BJ (cell line): Measurements from ENCODE around the gene COL6A2. TPM values are rescaled to one million over a fixed set of nuclear protein-coding genes. Genes with fewer than 3 reads are reported as not detected.
A peak's percentile ranks its signal among the peaks of the same experiment; 100 is the strongest.
"Not testable (repeated sequence)": the region's sequence is repeated elsewhere in the genome, so short reads cannot be mapped to it uniquely, and the experiment has no call there.

Source experiments
- CTCF ChIA-PET: fragments of 350-600 bp; formaldehyde crosslinking; extraction: SDS; loops from one replicate; lab custom pipeline; 2021; ENCODE audit warnings: antibody characterized with exemption, inconsistent platforms; lab: Yijun Ruan, JAX
- POLR2A ChIA-PET: fragments of 300-600 bp; sonication (Branson Sonifier 250); formaldehyde crosslinking; extraction: SDS; loops from one replicate; lab custom pipeline; 2021; ENCODE audit warnings: antibody characterized with exemption; lab: Charles Lee
- DNase-seq: peaks from one replicate; pipeline ENCODE4 v3.0.0-alpha.2; 2011; ENCODE audit warnings: low read depth
- H3K27me3 ChIP-seq: 2 replicates; pipeline ENCODE4 v1.6.0; 2011; ENCODE audit warnings: low read length; ENCODE audit not compliant: control insufficient read depth, insufficient read depth
- H3K36me3 ChIP-seq: 2 replicates; pipeline ENCODE4 v1.5.1; 2011; ENCODE audit warnings: low read length; ENCODE audit not compliant: control insufficient read depth, insufficient read depth
- H3K4me3 ChIP-seq: 2 replicates; pipeline ENCODE4 v1.5.1; 2011; ENCODE audit warnings: low read depth, mild to moderate bottlenecking, control low read depth, low read length
- CTCF ChIP-seq: IDR thresholded peaks from 2 replicates; pipeline ENCODE4 v1.5.1; 2011; ENCODE audit warnings: low read depth, mild to moderate bottlenecking, control low read depth, inconsistent platforms, low read length, moderate library complexity; ENCODE audit not compliant: insufficient read depth
- polyA plus RNA-seq: library from polyadenylated mRNA; depleted of rRNA; stranded (reverse); fragments of >200 nt; gene quantifications from 2 replicates; pipeline ENCODE4 v1.2.3, GENCODE V29; 2011

COL6A2 gene
- polyA plus RNA-seq, 1 experiment = 665 TPM

- ChIA-PET POLR2A (no interaction called here), CTCF (interaction anchor here (1.0 to 3.5 kb wide), 5 partner anchors 8 to 128 kb away, joined by 3 to 21 read pairs (median 3); no protein-coding TSS in a partner anchor)
- TF ChIP-seq CTCF = no peak
- Histone ChIP-seq H3K36me3 (no peaks in the 10 kb centered on the region), H3K27me3 (no peaks in the 10 kb centered on the region), H3K4me3 (peak overlapping the region; percentile 88)
- DNase-seq = no peak
Measured at GRCh38 chr21:46100020-46100419, 2.1 kb downstream of the COL6A2 start.

GRCh38 chr21:46100426-46100825 is 2.5 kb downstream of the COL6A2 start:
- CTCF ChIA-PET = interaction anchor here (1.0 to 3.5 kb wide), 4 partner anchors 10 to 128 kb away, joined by 3 to 21 read pairs (median 3); no protein-coding TSS in a partner anchor
- no peaks in the 10 kb centered on the region for H3K27me3 ChIP-seq
- H3K36me3 ChIP-seq = no peaks in the 10 kb centered on the region
- TF ChIP-seq CTCF = no peak
- H3K4me3 ChIP-seq = peak overlapping the region; percentile 88
- no peak for DNase-seq
- POLR2A ChIA-PET = no interaction called here

GRCh38 chr21:46100906-46101305 is 3.0 kb downstream of the COL6A2 start:
- Histone ChIP-seq H3K4me3 (peak overlapping the region; percentile 88), H3K27me3 (no peaks in the 10 kb centered on the region), H3K36me3 (no peaks in the 10 kb centered on the region)
- no peak for TF ChIP-seq CTCF
- no peak for DNase-seq
- ChIA-PET POLR2A (no interaction called here), CTCF (interaction anchor here (1.0 to 3.5 kb wide), 3 partner anchors 9 to 128 kb away, joined by 3 to 21 read pairs (median 3); no protein-coding TSS in a partner anchor)

GRCh38 chr21:46104104-46104503 is 6.2 kb downstream of the COL6A2 start:
- no peak for DNase-seq
- ChIA-PET POLR2A (no interaction called here), CTCF (interaction anchor here (0.6 to 0.7 kb wide), 2 partner anchors 14 to 24 kb away, joined by 3 read pairs; no protein-coding TSS in a partner anchor)
- Histone ChIP-seq H3K27me3 (no peaks in the 10 kb centered on the region), H3K4me3 (no peak overlapping the region), H3K36me3 (peaks cover 2% of the 10 kb centered on the region; the same call in 1 of the 2 replicates)
- TF ChIP-seq CTCF = no peak

GRCh38 chr21:46107376-46107775 is 9.5 kb downstream of the COL6A2 start:
- H3K36me3 ChIP-seq = peaks cover 21% of the 10 kb centered on the region
- H3K27me3 ChIP-seq, POLR2A ChIA-PET, H3K4me3 ChIP-seq, DNase-seq: not testable (repeated sequence)
- CTCF ChIA-PET = interaction anchor here (1.2 kb wide), 1 partner anchor 134 kb away, joined by 3 read pairs; no protein-coding TSS in a partner anchor
